MM.1S (cell line): ENCODE data around the gene AMOTL1.

Experiments used
- DNase-seq: peaks from one replicate; pipeline ENCODE4 v3.0.0-alpha.2; 2015
- H2AFZ ChIP-seq: fragments of 300-600 bp; sonication (generic); 2 replicates; pipeline ENCODE4 v1.6.0; 2016; ENCODE audit warnings: antibody characterized with exemption, low read length
- H3F3A ChIP-seq: fragments of 300-600 bp; sonication (generic); 2 replicates; pipeline ENCODE4 v1.6.1; 2016; ENCODE audit warnings: mild to moderate bottlenecking, antibody characterized with exemption, low read length, moderate library complexity, mixed read lengths; ENCODE audit not compliant: insufficient read depth
- H3K27ac ChIP-seq: fragments of 300-600 bp; sonication (generic); 2 replicates; pipeline ENCODE4 v1.5.1; 2016; ENCODE audit warnings: mild to moderate bottlenecking, low read length
- H3K27me3 ChIP-seq: fragments of 300-600 bp; sonication (generic); replicated peaks from 2 replicates; pipeline ENCODE4 v1.6.0; 2016; ENCODE audit warnings: low read length; ENCODE audit not compliant: insufficient read depth
- H3K36me3 ChIP-seq: fragments of 300-600 bp; sonication (generic); replicated peaks from 2 replicates; pipeline ENCODE4 v1.6.1; 2016; ENCODE audit warnings: mild to moderate bottlenecking, low read length, mixed read lengths; ENCODE audit not compliant: insufficient read depth
- H3K4me1 ChIP-seq: fragments of 300-600 bp; sonication (generic); 2 replicates; pipeline ENCODE4 v1.6.1; 2016; ENCODE audit warnings: low read length, mixed read lengths
- H3K4me2 ChIP-seq: fragments of 300-600 bp; sonication (generic); 2 replicates; pipeline ENCODE4 v1.6.0; 2016; ENCODE audit warnings: low read depth, low read length
- H3K4me3 ChIP-seq: fragments of 300-600 bp; sonication (generic); 2 replicates; pipeline ENCODE4 v1.5.1; 2016; ENCODE audit warnings: low read length, mixed read lengths
- H3K79me2 ChIP-seq: fragments of 300-600 bp; sonication (generic); 2 replicates; pipeline ENCODE4 v1.6.1; 2016; ENCODE audit warnings: mixed run types, low read length, mixed read lengths
- H3K9ac ChIP-seq: fragments of 300-600 bp; sonication (generic); 2 replicates; pipeline ENCODE4 v1.6.1; 2016; ENCODE audit warnings: low read length, mixed read lengths
- H3K9me2 ChIP-seq: fragments of 300-600 bp; sonication (generic); replicated peaks from 2 replicates; pipeline ENCODE4 v1.6.1; 2016; ENCODE audit warnings: mild to moderate bottlenecking, low read length, mixed read lengths; ENCODE audit not compliant: insufficient read depth
- H3K9me3 ChIP-seq: fragments of 300-600 bp; sonication (generic); replicated peaks from 2 replicates; pipeline ENCODE4 v1.6.1; 2016; ENCODE audit warnings: mild to moderate bottlenecking, low read length, mixed read lengths; ENCODE audit not compliant: insufficient read depth
- H4K20me1 ChIP-seq: fragments of 300-600 bp; sonication (generic); 2 replicates; pipeline ENCODE4 v1.6.1; 2016; ENCODE audit warnings: mild to moderate bottlenecking, low read length, moderate library complexity, mixed read lengths; ENCODE audit not compliant: insufficient read depth
- CTCF ChIP-seq: fragments of 300-600 bp; sonication (generic); IDR thresholded peaks from 2 replicates; pipeline ENCODE4 v1.5.1; 2016; ENCODE audit warnings: antibody characterized with exemption, low read length, mixed read lengths
- EZH2 ChIP-seq: fragments of 300-600 bp; sonication (generic); optimal IDR thresholded peaks from 2 replicates; pipeline ENCODE3; 2017; ENCODE audit warnings: low read depth, mild to moderate bottlenecking, antibody characterized with exemption, low read length, mixed read lengths
- EZH2phosphoT487 ChIP-seq: fragments of 300-600 bp; sonication (generic); IDR thresholded peaks from 2 replicates; pipeline ENCODE4 v1.6.1; 2018; ENCODE audit warnings: antibody characterized with exemption, low read length

AMOTL1 gene

GRCh38 chr11:94866231-94866822 is 98.2 kb downstream of the AMOTL1 start:
- Histone ChIP-seq H3K36me3 (no peaks in the 10 kb centered on the region), H3K4me2 (no peak overlapping the region), H3F3A (no peaks in the 10 kb centered on the region), H3K9ac (no peak overlapping the region), H3K27ac (no peak overlapping the region), H3K27me3 (no peaks in the 10 kb centered on the region), H3K4me1 (no peaks in the 10 kb centered on the region), H3K4me3 (no peak overlapping the region), H2AFZ (no peak overlapping the region), H3K9me3 (no peaks in the 10 kb centered on the region), H3K9me2 (no peaks in the 10 kb centered on the region), H3K79me2 (no peaks in the 10 kb centered on the region), H4K20me1 (no peaks in the 10 kb centered on the region)
- TF ChIP-seq EZH2 (no peak), CTCF (no peak), EZH2phosphoT487 (no peak)
- DNase-seq, result no peak

- Histone ChIP-seq H3K27ac (no peak overlapping the region), H3K4me3 (no peak overlapping the region), H3K9me2 (no peaks in the 10 kb centered on the region), H3K4me2 (no peak overlapping the region), H3K9me3 (no peaks in the 10 kb centered on the region), H3K4me1 (no peaks in the 10 kb centered on the region), H3K9ac (no peak overlapping the region), H3K79me2 (no peaks in the 10 kb centered on the region), H4K20me1 (no peaks in the 10 kb centered on the region), H3K27me3 (no peaks in the 10 kb centered on the region), H3F3A (no peaks in the 10 kb centered on the region), H2AFZ (no peak overlapping the region), H3K36me3 (no peaks in the 10 kb centered on the region)
- no peak for DNase-seq
- TF ChIP-seq EZH2 (no peak), EZH2phosphoT487 (no peak), CTCF (no peak)
These were observed 99.0 kb downstream of the AMOTL1 start for GRCh38 chr11:94866936-94867795.

GRCh38 chr11:94868468-94868867 is 100.3 kb downstream of the AMOTL1 start:
- Histone ChIP-seq H3K36me3 (no peaks in the 10 kb centered on the region), H3K4me1 (no peaks in the 10 kb centered on the region), H3K79me2 (no peaks in the 10 kb centered on the region), H3K4me2 (no peak overlapping the region), H3F3A (no peaks in the 10 kb centered on the region), H3K27ac (no peak overlapping the region), H4K20me1 (no peaks in the 10 kb centered on the region), H3K4me3 (no peak overlapping the region), H3K9me2 (no peaks in the 10 kb centered on the region), H3K9me3 (no peaks in the 10 kb centered on the region), H3K9ac (no peak overlapping the region), H2AFZ (no peak overlapping the region), H3K27me3 (no peaks in the 10 kb centered on the region)
- TF ChIP-seq EZH2, result no peak
- TF ChIP-seq EZH2phosphoT487, result no peak
- no peak for TF ChIP-seq CTCF
- DNase-seq, result no peak
